Measurements from ENCODE around the gene MYO9A.

DNA sequence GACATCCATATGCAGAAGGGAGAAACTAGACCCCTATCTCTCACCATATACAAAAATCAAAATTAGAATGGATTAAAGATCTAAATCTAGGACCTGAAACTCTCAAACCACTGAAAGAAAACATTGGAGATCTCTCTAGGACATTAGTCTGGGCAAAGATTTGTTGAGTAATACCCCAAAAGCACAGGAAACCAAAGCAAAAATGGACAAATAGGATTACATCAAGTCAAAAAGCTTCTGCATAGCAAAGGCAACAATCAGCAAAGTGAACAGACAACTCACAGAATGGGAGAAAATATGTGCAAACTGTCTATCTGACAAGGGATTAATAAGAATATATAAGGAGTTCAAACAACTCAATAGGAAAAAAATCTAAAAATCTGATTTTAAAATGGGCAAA is 54.8 kb downstream of the MYO9A start:
- TF ChIP-seq, protein P1, sequence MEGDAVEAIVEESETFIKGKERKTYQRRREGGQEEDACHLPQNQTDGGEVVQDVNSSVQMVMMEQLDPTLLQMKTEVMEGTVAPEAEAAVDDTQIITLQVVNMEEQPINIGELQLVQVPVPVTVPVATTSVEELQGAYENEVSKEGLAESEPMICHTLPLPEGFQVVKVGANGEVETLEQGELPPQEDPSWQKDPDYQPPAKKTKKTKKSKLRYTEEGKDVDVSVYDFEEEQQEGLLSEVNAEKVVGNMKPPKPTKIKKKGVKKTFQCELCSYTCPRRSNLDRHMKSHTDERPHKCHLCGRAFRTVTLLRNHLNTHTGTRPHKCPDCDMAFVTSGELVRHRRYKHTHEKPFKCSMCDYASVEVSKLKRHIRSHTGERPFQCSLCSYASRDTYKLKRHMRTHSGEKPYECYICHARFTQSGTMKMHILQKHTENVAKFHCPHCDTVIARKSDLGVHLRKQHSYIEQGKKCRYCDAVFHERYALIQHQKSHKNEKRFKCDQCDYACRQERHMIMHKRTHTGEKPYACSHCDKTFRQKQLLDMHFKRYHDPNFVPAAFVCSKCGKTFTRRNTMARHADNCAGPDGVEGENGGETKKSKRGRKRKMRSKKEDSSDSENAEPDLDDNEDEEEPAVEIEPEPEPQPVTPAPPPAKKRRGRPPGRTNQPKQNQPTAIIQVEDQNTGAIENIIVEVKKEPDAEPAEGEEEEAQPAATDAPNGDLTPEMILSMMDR (IDR thresholded peaks at IDR 0.05): no peak
- no peak for TF ChIP-seq POLR2A (IDR thresholded peaks at IDR 0.05)
